Islet precursor cell (in vitro differentiated cells): ENCODE results near the gene CEP170B.
A peak's percentile ranks its signal among the peaks of the same experiment; 100 is the strongest.
"Not testable (repeated sequence)": the region's sequence is repeated elsewhere in the genome, so short reads cannot be mapped to it uniquely, and the experiment has no call there.

Experiments
- DNase-seq: peaks from one replicate; pipeline ENCODE4 v3.0.0-alpha.2; 2018

Gene CEP170B

DNA sequence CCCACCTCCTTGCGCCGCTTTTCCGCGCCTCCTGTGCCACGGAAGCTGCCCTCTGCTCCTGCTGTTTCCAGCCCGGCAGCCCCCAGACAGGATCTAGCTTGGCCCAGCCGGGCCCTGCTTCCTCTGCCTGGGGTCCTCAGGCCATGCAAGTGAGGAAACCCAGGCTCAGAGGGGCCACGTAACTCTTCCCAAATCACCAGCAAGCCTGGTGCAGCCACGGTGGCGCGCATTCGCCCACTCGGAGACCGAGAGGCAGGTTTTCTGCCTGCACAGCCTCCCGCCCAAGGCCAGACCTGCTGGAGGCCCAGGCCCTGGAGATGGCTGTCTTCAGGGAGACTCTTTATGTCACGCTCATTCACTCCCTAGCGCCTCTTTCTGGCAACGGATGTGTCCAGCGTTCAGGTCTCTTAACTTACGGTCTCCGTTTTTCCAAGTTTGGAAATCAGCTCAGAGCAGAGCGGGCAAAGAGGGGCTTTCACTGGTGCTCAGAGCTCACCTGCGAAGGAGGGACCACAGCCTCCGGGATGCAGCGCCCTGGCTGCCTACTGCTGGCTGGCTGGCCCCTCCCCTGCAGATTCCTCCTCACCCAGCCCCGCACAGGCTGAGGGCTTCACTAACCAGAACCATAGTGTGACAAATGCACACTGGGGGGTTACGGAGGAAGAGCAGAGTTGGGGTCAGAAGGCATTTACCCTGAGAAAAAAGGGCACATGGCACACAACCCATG lies 20.6 kb upstream of the CEP170B start:
- DNase-seq, result peak; percentile 71

DNA sequence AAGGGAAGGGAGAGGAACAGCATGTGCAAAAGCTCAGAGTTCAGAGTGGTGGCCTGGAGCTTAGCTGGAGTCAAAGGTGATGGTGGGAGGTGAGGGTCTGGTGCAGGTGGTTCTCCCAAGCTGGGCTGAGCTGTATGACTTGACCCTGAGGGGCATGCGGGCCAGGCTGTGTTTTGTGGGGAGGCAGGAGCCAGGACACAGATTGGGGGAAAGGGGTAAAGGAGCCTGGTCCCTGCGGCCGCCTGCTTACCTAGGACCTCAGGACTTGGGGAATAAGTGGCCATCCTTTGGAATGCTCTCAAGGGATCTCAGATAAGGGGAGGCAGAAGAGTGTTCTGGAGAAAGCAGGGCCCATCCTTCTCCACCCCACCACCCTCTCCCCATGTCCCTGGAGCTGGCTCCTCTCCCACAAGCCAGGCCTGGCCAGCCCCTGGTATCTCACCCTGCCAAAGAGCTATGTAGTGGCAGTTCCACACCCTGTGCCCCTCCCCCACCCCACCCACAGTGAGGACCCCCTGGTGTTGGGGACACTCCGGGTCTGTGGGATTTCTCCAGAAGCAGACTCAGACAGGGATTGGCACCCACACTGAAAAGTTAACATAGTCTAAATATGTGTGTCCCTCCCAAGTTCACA lies 19.9 kb upstream of the CEP170B start:
- DNase-seq, result no peak

DNA sequence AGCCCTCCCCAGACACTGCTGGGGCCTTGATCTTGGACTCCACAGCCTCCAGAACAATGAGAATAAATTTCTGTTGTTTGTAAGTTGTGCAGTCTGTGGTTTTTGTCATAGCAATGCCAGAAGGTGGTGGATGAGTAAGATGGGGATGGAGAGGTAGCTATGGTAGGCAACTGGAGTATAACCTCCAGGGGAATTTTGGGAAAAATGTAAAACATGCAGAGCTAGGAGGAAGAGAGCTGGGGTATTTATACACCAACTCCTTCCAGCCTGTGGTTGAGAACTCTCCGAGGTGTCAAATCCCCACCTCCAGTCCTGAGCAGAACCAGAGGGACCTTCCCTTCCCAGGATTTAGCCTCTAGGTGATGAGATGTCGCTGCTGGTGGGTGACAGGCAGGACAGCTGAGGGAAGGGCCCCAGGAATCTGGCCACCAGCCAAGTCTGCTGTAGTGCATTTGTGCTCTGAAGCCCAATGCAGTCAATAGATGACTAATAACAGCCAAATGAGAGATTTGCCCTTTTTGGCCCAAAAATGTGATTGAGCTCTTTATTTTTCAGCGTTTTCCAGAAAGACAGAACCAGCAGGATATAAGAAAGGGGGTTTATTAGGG lies 19.1 kb upstream of the CEP170B start:
- DNase-seq, result no peak

DNA sequence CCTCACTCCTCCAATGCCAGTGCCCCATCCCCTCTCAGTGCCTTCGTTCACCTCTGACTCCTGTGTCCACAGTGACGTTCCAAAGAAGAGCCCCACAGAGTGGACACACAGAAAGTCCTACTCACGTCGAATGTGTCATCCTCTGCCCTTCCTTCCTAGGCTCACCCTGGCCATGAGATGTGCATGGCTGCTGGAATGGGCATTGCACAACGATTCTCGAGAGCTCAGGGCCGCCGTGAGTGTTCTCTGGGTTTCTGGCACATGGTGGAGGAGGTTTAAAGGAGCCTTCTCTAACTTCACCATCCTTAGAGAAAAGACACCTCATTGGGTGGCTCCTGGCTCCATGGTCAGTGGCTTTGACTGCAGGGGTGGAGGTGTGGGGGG lies 12.8 kb upstream of the CEP170B start:
- DNase-seq, result no peak

DNA sequence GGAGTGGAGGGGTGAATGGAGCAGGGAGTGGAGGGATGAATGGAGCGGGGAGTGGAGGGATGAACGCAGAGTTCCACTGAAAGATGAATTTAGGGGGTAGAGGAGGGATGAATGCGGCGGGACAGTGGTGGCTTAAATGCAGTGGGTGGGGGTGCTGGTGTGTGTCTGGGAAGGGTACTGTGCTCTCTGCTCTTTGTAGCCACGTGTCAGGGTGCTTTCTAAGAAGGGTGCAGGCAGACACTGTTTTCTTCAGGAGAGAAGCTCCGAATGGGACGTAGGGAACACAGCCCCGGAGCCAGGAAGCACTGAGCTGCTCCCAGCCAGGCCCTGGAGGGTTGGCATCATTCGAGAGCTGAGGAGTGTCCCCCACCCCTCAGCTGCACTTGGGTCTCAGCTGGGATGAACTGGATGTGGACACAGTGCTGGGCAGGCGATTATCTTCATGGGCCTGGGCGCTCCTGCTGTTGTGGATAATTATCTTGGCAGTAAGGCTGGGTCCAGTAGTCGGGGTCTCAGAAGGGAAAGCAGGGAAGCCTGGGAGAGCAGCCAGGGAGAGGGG lies 9.5 kb upstream of the CEP170B start:
- DNase-seq, result no peak

DNA sequence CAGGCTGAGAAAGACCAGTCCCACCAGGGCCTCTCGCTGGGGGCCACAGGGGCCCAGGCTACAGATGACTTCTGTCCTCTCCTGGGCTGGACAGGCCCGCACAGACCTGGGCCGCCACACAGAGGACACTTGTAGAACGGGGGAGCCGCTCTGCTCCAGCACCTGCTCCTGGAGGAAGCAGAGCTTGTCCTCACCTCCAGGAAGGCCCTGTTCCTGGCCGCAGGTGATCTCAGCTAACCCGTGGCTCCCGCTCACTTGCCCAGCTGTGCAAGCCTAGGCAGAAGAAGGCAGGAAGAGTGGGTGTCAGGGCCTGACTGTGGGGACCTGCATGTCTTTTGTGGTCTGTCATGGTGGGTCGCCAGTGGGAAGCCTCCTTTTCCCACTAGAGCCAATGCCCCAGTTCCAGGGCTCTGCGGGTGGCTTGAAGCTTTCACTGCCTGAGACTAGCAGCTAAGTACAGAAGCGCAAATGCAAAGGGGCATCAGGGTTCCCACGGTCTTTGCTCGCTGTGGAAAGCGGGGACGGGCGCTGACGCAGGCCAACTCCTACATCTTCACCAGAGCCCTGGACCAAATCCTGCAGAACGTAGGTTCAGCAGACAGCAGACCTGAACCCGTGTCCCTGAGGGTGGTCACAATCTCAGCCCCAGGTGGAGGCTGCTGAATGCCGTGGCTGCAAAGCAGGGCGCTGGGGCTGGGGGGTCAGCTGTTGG lies 8.8 kb upstream of the CEP170B start:
- DNase-seq, result no peak

DNA sequence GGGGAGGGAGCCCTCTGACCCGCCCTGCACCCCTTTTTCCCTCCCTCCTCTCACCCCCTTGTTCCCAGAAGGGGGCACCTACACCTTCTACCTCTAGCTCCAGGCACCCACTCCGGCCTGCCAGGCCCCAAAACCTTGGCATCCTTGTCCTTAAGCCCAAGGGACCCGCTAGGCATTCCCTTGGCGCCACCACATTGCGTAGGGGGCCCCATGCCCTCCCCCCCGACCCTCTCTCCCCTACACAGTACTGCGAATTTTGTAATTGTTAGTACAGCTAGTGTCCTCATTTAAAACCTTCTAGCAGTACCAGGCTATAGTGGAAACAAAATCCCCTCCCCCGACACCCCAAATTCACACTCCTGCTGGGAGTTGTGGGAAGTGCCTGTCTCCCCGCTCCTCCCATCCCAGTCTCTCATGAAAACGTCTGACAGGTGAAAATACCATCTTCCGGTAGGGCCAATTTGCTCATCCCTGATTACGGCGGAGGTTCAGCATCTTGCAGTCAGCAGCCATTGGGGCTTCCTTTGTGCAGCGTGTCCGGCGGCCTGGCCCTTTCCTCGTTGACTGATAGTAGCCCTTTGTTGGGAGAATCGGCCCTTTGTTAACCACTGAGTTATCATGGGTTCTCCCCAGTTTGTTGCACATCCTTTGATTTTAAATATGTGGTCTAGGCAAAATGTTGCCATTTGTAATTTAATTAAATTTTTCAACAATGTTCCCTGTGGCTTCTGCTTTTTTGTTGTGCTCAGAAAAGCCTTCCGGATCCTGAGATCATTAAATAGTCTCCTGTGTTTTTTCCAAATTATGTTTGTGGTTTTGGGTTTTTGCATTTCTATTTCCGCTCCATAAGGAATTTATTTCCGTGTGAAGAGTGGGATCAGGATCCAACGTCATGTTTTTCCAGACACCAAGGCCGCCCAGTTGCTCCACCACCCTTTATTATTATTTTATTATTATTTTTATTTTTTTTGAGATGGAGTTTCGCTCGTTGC lies 7.9 kb upstream of the CEP170B start:
- DNase-seq, result peak; percentile 49

DNA sequence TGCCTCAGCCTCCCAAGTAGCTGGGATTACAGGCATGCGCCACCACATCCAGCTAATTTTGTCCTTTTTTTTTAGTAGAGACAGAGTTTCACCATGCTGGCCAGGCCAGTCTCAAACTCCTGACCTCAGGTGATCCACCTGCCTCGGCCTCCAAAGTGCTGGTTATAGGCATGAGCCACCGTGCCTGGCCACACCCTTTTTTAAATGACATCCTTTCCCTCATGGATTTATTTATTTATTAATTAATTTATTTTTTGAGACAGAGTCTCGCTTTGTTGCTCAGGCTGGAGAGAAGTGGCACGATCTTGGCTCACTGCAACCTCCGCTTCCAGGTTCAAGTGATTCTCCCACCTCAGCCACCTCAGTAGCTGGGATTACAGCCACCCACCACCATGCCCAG lies 7.1 kb upstream of the CEP170B start:
- DNase-seq, result not testable (repeated sequence)

DNA sequence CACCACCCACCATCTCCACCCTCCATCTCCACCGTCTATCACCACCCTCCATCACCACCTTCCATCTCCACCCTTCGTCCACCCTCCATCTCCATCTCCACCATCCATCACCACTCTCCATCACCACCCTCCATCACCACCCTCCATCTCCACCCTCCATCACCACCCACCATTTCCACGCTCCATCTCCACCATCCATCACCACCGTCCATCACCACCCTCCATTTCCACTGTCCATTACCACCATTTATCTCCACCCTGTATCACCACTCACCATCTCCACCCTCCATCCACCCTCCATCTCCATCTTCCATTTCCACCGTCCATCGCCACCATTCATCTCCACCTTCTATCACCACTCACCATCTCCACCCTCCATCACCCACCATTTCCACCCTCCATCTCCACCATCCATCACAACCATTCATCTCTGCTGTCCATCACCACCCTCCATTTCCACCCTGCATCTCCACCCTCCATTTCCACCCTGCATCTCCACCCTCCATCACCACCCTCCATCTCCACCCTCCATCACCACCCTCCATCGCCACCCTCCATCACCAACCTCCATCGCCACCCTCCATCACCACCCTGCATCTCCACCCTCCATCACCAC lies 6.1 kb upstream of the CEP170B start:
- DNase-seq, result no peak

DNA sequence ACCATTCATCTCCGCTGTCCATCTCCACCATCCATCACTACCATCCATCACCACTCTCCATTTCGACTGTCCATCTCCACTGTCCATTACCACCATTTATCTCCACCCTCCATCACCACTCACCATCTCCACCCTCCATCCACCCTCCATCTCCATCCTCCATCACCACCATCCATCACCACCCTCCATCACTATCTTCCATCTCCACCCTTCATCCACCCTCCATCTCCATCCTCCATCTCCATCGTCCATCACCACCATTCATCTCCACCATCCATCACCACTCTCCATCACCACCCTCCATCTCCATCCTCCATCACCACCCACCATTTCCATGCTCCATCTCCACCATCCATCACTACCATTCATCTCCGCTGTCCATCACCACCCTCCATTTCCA lies 5.2 kb upstream of the CEP170B start:
- DNase-seq, result no peak

DNA sequence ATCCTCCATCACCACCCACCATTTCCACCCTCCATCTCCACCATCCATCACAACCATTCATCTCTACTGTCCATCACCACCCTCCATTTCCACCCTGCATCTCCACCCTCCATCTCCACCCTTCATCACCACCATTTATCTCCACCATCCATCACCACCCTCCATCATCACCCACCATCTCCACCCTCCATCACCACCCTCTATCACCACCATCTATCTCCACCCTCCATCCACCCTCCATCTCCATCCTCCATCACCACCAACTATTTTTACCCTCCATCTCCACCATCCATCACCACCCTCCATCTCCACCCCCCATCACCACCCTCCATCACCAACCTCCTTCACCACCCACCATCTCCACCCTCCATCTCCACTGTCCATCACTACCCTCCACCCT lies 4.7 kb upstream of the CEP170B start:
- no peak for DNase-seq

DNA sequence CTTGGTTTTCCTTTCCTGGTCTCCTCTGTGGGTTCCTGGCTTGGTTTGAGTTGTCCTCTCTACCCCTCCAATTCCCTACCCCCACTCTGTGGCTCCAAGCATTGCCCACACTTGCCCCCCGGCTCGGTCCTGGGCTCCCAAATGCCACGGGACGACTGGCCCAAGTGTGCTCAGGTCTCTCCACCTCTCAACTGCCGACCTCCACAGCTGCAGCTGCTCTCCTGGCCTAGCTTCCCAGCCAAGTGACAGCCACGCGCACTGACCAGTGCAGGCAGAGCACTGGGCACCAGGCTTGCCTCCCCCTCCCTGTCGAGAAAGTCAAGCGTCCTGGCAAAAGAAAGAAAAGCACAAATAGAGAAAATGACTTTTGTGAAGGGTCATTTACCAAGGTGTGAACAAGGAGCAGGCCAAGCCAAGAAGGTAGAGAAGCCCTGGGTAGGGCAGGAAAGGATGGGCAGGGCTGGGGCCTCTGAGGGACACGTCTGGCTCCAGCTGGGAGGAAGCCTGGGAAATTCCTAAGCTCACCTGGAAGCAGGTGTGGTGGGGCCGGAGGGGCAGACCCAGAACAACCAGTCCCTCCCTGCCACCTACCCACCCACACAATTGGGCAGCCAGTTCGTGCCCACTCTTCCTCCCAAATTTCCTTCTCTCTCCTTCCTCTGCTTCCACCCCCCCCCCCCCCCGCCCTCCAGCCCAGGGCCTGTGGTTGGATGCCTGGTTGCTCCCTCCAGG lies 1.8 kb upstream of the CEP170B start:
- no peak for DNase-seq

DNA sequence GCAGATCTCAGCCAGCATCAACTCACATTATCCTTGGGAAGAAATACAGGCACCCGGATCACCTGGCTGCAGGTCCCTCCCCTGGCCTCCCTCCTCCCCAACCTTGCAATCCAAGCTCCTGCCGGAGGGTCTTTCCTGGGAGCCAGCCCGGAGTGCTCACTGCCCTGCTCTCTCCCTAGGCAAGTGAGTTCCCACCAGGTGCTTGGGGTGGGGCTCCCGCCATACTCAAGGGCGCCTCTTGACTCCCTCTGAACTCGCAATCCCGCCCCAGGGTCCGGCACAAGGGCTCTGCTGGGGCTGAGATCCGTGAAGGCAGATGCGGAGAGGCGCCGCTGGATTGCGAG lies 1.2 kb upstream of the CEP170B start:
- no peak for DNase-seq

DNA sequence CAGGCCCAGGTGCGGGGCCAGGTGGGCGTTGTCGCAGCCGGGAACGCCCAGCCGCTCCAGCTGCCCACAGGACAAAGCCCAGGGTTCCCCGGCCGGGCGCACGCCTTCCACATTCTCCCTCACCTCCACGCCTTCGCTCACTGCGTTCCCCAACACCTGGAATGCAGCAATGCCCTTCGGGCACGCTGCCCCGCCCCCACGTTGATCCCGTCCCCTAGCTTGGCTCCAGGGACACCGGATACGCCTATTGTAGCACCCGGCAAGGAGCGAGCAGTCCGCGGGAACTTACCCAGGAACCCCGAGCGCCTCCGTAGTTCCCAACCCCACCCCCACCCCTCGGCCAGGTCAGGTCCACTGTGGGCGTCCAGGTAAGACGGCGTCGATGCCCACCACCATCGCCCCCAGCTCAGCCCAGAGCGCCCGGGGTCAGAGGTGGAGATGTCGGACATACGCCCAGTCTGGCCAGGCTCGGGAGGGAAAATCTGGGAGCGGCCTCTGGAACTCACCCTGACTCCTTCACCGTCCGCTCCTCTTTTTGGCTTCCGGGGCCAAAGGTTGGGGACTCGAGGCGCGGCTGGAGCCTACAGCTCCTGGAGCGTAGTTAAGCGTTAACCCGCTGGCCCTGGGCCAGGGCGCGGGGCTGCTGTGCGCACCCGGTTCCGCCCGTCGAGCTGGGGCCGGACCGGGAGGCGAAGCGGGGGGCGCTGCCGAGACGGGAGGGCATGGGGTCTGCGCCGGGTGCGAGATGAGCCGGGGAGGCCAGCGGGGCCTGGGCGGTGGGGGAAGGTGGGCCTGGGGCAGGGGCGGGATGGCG lies 594 bp upstream of the CEP170B start:
- peak; percentile 80 for DNase-seq

DNA sequence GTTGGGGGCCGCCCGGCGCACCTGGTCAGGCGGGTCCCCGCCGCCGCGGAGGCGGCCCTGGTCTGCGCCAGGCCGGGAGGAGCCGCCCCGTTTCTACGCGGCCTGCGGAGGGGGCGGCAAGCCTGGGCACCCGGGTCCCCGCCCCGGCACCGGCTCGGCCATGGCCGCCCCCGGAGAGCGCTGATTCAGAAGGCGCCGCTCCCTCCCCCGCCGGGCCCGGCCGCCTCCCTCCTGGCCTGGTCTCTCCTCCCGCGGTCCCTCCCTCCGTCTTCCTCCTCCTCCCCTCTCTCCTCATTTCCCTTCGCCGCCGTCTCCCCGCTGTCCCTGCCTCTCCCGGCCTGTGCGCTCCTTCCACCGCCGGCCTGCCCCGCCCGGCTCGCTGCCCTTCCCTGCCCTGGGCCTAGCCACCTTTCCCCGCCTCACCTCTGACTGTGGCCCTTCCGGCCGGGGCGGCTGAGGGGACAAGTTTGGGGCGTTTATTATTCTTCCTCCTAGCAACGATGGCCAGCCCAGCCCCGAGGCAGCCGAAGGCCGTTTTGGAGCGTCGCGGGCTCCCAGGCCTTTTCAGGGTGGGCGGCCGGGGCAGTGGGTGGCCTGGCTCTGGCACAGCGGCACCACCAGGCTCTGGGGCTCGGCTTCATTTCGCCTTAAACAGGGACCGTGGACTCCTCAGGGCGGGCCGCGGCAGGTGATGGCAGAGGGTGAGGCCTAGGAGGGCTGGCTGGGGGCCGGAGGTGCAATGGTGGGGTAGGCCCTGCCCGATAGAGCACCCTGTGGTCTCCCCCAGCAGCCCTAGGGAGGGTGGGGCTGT lies 768 bp downstream of the CEP170B start:
- peak; percentile 82 for DNase-seq

DNA sequence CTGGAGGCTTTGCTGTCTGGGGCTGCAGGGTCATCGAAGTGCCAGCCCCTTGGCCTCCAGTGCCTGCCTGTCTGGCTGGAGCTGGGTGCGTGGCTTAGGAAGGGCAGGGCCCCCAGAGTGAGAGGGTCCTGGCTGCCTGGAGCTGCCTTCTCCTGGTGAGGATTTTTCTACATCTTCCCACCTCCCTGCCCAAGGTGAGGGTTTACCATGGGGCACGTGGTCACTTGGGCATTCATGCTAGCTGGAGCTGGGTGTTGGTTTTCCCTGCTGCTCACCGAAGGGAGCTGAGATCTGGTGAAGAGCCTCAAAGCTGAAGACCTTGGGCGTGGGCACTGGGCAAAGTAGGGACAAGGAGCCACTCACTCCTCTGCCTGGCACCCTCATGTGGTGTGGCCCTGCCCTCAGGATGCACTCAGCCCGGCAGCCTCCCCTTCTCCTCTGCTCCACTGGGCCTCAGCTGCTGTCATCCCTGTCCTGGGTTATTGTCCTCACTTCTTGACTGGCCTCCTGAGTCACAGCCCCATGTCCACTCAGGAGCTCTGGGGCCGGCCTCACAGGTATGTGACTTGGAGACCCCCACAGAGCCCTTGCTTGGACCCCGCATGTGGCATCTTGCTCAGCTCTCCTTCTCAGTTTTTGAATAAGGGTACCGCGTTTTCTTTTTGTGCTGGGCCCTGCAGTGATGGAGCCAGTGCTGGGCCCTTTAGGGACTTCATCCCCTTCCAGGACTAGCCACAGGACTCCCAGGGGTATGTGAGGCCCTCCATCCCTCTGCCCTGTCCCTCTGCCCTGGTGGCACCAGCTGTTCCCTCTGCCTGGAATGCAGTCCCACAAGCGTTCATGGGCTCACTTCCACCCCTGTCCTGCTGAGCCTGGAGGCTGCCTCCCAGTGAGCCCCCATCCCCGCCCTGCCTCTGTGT lies 1.6 kb downstream of the CEP170B start:
- no peak for DNase-seq

DNA sequence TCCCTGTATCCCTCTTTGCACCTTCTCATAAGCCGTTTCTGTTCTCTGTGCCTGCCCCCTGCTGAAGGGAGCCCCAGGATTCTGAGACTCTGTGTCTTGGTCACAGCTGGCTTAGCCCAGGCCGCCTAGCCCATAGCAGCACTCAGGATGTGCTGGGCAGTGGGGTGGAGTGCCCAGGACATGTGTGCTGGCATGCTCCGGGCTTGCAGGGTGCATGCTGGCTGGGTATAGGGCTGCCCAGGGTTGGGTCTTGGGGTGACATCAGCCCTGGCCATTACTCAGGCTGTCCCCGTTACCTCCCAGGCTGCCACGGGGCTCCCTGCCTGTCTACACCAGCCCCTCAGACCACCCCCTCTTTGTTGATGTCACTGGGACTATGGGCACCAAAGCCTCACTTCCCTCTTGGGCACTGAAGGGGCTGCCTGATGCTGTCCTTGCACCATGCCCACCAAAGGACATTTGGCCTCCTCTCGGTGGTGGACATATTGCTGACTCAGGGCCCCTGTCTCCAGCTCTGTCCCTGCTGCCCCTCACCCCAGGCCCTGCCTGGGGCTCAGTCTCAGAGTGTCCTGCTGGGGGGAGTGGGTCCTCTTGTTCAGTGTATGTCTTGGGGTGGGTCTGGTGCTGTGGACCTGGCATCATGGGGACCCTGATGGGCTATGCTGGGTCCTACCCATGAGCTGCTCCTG lies 2.4 kb downstream of the CEP170B start:
- DNase-seq, result no peak
